Caco-2 (cell line): ENCODE data around the gene MYO15B. TPM values are rescaled to one million over a fixed set of nuclear protein-coding genes. Genes with fewer than 3 reads are reported as not detected.
A peak's percentile ranks its signal among the peaks of the same experiment; 100 is the strongest.

Source experiments
- BruUV-seq: library from RNA; stranded (reverse); fragments of 400-500 nt; replicated peaks from 2 replicates; lab custom pipeline; 2021; lab: Mats Ljungman, UMichigan
- CTCF ChIA-PET: fragments of 300-600 bp; sonication (Branson Sonifier 250); formaldehyde crosslinking; loops from one replicate; lab custom pipeline; 2022; ENCODE audit warnings: antibody characterized with exemption; lab: Charles Lee
- POLR2A ChIA-PET: fragments of 300-600 bp; sonication (Branson Sonifier 250); formaldehyde crosslinking; loops from one replicate; lab custom pipeline; 2022; ENCODE audit warnings: antibody characterized with exemption; lab: Charles Lee
- DNase-seq, 2 experiments: peaks; one replicate each; pipeline versions ENCODE4 v3.0.0 to v3.0.0-alpha.2; 2020 to 2022
- H3K27me3 ChIP-seq: replicated peaks from 2 replicates; pipeline ENCODE4 v1.6.0; 2011; ENCODE audit warnings: low read length; ENCODE audit not compliant: control insufficient read depth, insufficient read depth
- H3K36me3 ChIP-seq: 2 replicates; pipeline ENCODE4 v1.5.1; 2011; ENCODE audit warnings: low read length; ENCODE audit not compliant: control insufficient read depth, insufficient read depth
- H3K4me1 ChIP-seq: fragments of 250-450 bp; sonication (Bioruptor Pico); 2 replicates; pipeline ENCODE4 v1.5.1; 2020; ENCODE audit warnings: mild to moderate bottlenecking
- H3K4me3 ChIP-seq: 2 replicates; pipeline ENCODE4 v1.5.1; 2011; ENCODE audit warnings: low read depth, mild to moderate bottlenecking, control low read depth, low read length
- H3K9me3 ChIP-seq: fragments of 250-450 bp; sonication (Bioruptor Pico); 2 replicates; pipeline ENCODE4 v1.5.1; 2020; ENCODE audit warnings: mild to moderate bottlenecking, moderate library complexity
- H3K27ac Mint-ChIP-seq: one replicate; pipeline ENCODE4 v1.8.0; 2022; ENCODE audit warnings: mixed read lengths; ENCODE audit not compliant: unreplicated experiment
- H3K27me3 Mint-ChIP-seq: one replicate; pipeline ENCODE4 v1.8.0; 2022; ENCODE audit warnings: mixed read lengths; ENCODE audit not compliant: insufficient read depth, unreplicated experiment
- H3K36me3 Mint-ChIP-seq: one replicate; pipeline ENCODE4 v1.8.0; 2022; ENCODE audit warnings: mild to moderate bottlenecking, mixed read lengths; ENCODE audit not compliant: insufficient read depth, unreplicated experiment
- H3K4me1 Mint-ChIP-seq: one replicate; pipeline ENCODE4 v1.8.0; 2022; ENCODE audit warnings: low read depth, mixed read lengths; ENCODE audit not compliant: unreplicated experiment
- H3K4me3 Mint-ChIP-seq: one replicate; pipeline ENCODE4 v1.8.0; 2022; ENCODE audit warnings: mild to moderate bottlenecking, moderate library complexity, mixed read lengths; ENCODE audit not compliant: unreplicated experiment
- H3K9me3 Mint-ChIP-seq: one replicate; pipeline ENCODE4 v1.8.0; 2022; ENCODE audit warnings: mixed read lengths; ENCODE audit not compliant: unreplicated experiment
- intact Hi-C: fragments of 100-400 bp; cut with micrococcal nuclease; formaldehyde crosslinking; loops from one replicate; pipeline ENCODE4 v1.10.0; 2022; ENCODE audit not compliant: unreplicated experiment
- total RNA-seq: library from RNA; stranded (reverse); gene quantifications from 2 replicates; pipeline ENCODE4 v1.2.3, GENCODE V29; 2022
- TF ChIP-seq, protein P1 (sequence below), 2 experiments: fragments of 200-600 bp in 1 of 2; IDR thresholded peaks; 1 replicate in 1 of 2; 2 replicates in 1 of 2; pipeline versions ENCODE4 v1.5.1 to v1.8.0; 2011 to 2022; ENCODE audit warnings: antibody characterized with exemption in 1 of 2, control low read depth in 1 of 2, inconsistent platforms in 1 of 2, low read depth in 1 of 2, low read length in 1 of 2, mild to moderate bottlenecking in 1 of 2, moderate library complexity in 1 of 2; ENCODE audit not compliant: insufficient read depth in 1 of 2, severe bottlenecking in 1 of 2, unreplicated experiment in 1 of 2

The MYO15B gene
- total RNA-seq, 1 experiment from 2014 or later: 12.3 TPM

DNA sequence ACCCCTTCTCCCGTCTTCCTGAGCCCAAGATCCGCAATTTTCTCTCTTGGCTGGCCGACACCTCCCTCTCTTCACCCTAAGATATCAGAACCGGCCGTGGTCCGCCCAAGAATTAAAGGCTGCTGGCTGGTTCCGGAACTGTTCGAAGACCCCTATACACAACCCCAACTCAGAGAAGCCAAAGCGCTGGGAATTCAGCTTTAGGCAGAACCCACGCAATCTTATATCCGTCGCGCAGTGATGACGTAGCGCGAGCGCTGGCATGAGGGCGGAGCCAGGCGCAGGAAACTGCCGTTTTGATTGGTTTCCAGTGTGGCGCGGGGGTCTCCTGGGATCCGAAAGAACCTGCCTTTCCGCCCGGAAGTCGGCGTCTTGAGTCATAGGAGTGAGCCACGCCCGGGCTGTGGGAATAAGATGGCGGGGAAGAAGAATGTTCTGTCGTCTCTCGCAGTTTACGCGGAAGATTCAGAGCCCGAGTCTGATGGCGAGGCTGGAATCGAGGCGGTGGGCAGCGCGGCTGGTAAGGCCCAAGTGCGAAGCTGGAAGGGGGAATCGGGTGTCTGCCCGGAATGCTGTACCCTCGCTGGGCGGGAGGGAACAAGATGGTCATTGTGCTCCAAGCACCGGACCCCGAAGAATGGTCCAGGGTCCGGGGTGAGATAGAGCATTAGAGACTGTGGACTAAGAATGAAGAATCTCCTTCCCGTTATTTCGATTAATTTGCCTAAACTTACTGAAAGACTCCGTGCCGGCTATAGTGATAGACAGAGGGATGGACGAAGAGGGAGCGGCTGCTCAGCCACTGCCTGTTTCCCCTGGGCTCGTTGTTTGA, 79.6 kb downstream of the MYO15B start, which contains the start of the genes RECQL5 and SAP30BP:
TSS of gene RECQL5 (minus strand) at position 196 of the 832 bp plus-strand sequence. CDS start 597 bp downstream, outside the sequence.
TSS of gene SAP30BP (plus strand) at position 380 of the 832 bp plus-strand sequence. CDS start at position 415, 35 bp downstream.
- DNase-seq: peak; percentile 97 to 98
- no peaks in the 10 kb centered on the region for H3K27me3 Mint-ChIP-seq
- no peaks in the 10 kb centered on the region for H3K27me3 ChIP-seq
- TSS peak; percentile 78 for BruUV-seq
- peaks cover 13% of the 10 kb centered on the region for H3K4me1 ChIP-seq
- ChIA-PET POLR2A (interaction anchor here (0.6 to 1.7 kb wide), 9 partner anchors 9 to 140 kb away, joined by 3 to 15 read pairs (median 3); partner anchors contain the start of genes ITGB4 and SMIM5), CTCF (interaction anchor here (0.6 to 2.7 kb wide), 3 partner anchors 13 to 81 kb away, joined by 3 to 17 read pairs (median 3); a partner anchor contains a TSS)
- H3K4me3 Mint-ChIP-seq: no peak within 1 kb of the TSS
- peaks cover 47% of the 10 kb centered on the region for H3K36me3 Mint-ChIP-seq
- H3K9me3 ChIP-seq: no peaks in the 10 kb centered on the region
- H3K27ac Mint-ChIP-seq: peak within 1 kb of the TSS; percentile 10
- H3K36me3 ChIP-seq: peaks cover 2% of the 10 kb centered on the region
- peak within 1 kb of the TSS; percentile 96 for H3K4me3 ChIP-seq
- intact Hi-C loops: no loop called here
- H3K9me3 Mint-ChIP-seq: no peaks in the 10 kb centered on the region
- H3K4me1 Mint-ChIP-seq: no peaks in the 10 kb centered on the region
- TF ChIP-seq, protein P1, sequence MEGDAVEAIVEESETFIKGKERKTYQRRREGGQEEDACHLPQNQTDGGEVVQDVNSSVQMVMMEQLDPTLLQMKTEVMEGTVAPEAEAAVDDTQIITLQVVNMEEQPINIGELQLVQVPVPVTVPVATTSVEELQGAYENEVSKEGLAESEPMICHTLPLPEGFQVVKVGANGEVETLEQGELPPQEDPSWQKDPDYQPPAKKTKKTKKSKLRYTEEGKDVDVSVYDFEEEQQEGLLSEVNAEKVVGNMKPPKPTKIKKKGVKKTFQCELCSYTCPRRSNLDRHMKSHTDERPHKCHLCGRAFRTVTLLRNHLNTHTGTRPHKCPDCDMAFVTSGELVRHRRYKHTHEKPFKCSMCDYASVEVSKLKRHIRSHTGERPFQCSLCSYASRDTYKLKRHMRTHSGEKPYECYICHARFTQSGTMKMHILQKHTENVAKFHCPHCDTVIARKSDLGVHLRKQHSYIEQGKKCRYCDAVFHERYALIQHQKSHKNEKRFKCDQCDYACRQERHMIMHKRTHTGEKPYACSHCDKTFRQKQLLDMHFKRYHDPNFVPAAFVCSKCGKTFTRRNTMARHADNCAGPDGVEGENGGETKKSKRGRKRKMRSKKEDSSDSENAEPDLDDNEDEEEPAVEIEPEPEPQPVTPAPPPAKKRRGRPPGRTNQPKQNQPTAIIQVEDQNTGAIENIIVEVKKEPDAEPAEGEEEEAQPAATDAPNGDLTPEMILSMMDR (IDR thresholded peaks at IDR 0.05; ENCODE audit: insufficient read depth in 1 of 2, low read depth in 1 of 2, low read length in 1 of 2, severe bottlenecking in 1 of 2, unreplicated experiment in 1 of 2): no peak

DNA sequence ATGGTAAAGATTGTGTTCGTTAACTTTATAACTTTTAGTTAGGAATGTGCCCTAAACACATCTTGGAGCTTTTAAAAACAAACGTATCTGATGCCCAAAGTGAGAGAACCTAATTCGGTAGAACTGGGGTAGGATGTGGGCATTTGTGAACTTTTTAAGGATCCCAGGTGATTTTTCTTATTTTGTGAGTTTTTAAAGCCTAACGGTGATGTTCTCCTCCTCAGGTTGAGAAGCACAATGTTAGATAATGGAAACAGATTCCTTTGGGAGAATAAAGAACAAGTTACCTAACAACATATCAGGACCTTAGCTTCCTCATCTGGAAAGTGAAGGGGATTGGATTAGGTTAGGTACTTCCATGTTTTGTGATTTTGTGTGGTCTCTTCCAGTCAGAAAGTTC, 80.2 kb downstream of the MYO15B start:
- TF ChIP-seq, protein P1 (IDR thresholded peaks at IDR 0.05; ENCODE audit: insufficient read depth in 1 of 2, low read depth in 1 of 2, low read length in 1 of 2, severe bottlenecking in 1 of 2, unreplicated experiment in 1 of 2): no peak
- H3K4me1 ChIP-seq: peaks cover 13% of the 10 kb centered on the region
- H3K36me3 ChIP-seq: peaks cover 2% of the 10 kb centered on the region
- peak overlapping the region; percentile 96 for H3K4me3 ChIP-seq
- CTCF ChIA-PET: interaction anchor here (2.7 kb wide), 1 partner anchor 80 kb away, joined by 17 read pairs; no protein-coding TSS in a partner anchor
- Mint-ChIP-seq H3K4me1 (no peaks in the 10 kb centered on the region), H3K27me3 (no peaks in the 10 kb centered on the region), H3K27ac (peak overlapping the region; percentile 10), H3K4me3 (no peak overlapping the region), H3K36me3 (peaks cover 54% of the 10 kb centered on the region), H3K9me3 (no peaks in the 10 kb centered on the region)
- intact Hi-C loops: no loop called here
- POLR2A ChIA-PET: no interaction called here
- BruUV-seq: no TSS peak
- no peaks in the 10 kb centered on the region for H3K9me3 ChIP-seq
- DNase-seq: no peak
- H3K27me3 ChIP-seq: no peaks in the 10 kb centered on the region

- intact Hi-C loops: no loop called here
- no peaks in the 10 kb centered on the region for H3K27me3 Mint-ChIP-seq
- TF ChIP-seq, protein P1 (IDR thresholded peaks at IDR 0.05; ENCODE audit: insufficient read depth in 1 of 2, low read depth in 1 of 2, low read length in 1 of 2, severe bottlenecking in 1 of 2, unreplicated experiment in 1 of 2): no peak
- peak overlapping the region; percentile 96; the same call in 1 of the 2 replicates for H3K4me3 ChIP-seq
- no TSS peak for BruUV-seq
- DNase-seq: no peak
- ChIA-PET POLR2A (no interaction called here), CTCF (interaction anchor here (2.7 kb wide), 1 partner anchor 79 kb away, joined by 17 read pairs; no protein-coding TSS in a partner anchor)
- H3K4me3 Mint-ChIP-seq: no peak overlapping the region
- H3K9me3 ChIP-seq: no peaks in the 10 kb centered on the region
- H3K4me1 ChIP-seq: peaks cover 13% of the 10 kb centered on the region
- no peaks in the 10 kb centered on the region for H3K4me1 Mint-ChIP-seq
- no peaks in the 10 kb centered on the region for H3K27me3 ChIP-seq
- H3K36me3 Mint-ChIP-seq: peaks cover 60% of the 10 kb centered on the region
- H3K9me3 Mint-ChIP-seq: no peaks in the 10 kb centered on the region
- peaks cover 2% of the 10 kb centered on the region; the same call in 1 of the 2 replicates for H3K36me3 ChIP-seq
- peak overlapping the region; percentile 10 for H3K27ac Mint-ChIP-seq
Measured at GRCh38 chr17:75668489-75668888, 80.9 kb downstream of the MYO15B start.
